Measurements from ENCODE around the gene LRRC4C. TPM values are rescaled to one million over a fixed set of nuclear protein-coding genes. Genes with fewer than 3 reads are reported as not detected.
A peak's percentile ranks its signal among the peaks of the same experiment; 100 is the strongest.

The LRRC4C gene
- total RNA-seq, 1 donor from 2014 or later: 5.5 TPM

DNA sequence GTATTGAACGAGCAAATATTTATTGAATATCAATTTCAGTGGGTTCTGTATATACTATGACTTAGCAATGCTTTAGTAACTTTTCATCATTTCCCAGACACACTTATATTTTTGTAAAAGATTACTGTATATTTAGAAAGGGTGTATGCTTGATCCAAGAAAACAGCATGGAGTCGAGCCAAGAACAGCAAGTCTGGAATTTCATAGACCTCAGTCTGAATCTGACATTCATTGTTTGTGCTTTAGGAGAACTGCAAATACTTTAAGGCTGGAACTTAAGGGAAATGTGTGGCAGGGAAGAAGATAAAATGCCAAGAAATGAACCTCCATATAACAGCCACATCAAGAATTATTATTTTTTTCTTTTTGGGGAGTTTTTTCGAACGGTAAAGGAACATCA lies 1156.8 kb downstream of the LRRC4C start:
- TF ChIP-seq, protein P1, sequence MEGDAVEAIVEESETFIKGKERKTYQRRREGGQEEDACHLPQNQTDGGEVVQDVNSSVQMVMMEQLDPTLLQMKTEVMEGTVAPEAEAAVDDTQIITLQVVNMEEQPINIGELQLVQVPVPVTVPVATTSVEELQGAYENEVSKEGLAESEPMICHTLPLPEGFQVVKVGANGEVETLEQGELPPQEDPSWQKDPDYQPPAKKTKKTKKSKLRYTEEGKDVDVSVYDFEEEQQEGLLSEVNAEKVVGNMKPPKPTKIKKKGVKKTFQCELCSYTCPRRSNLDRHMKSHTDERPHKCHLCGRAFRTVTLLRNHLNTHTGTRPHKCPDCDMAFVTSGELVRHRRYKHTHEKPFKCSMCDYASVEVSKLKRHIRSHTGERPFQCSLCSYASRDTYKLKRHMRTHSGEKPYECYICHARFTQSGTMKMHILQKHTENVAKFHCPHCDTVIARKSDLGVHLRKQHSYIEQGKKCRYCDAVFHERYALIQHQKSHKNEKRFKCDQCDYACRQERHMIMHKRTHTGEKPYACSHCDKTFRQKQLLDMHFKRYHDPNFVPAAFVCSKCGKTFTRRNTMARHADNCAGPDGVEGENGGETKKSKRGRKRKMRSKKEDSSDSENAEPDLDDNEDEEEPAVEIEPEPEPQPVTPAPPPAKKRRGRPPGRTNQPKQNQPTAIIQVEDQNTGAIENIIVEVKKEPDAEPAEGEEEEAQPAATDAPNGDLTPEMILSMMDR (conservative IDR thresholded peaks at IDR 0.05): no peak
- H3K36me3 Mint-ChIP-seq (ENCODE audit: low read depth): no peaks in the 10 kb centered on the region
- H3K27me3 Mint-ChIP-seq (ENCODE audit: low read depth): no peaks in the 10 kb centered on the region
- H3K4me3 Mint-ChIP-seq: no peak overlapping the region
- no peak overlapping the region for H3K27ac Mint-ChIP-seq (ENCODE audit: unreplicated experiment)
- H3K4me1 Mint-ChIP-seq: peaks cover 6% of the 10 kb centered on the region
- H3K9me3 Mint-ChIP-seq: peaks cover 4% of the 10 kb centered on the region
- DNase-seq (ENCODE audit: low read depth, low spot score): no peak

DNA sequence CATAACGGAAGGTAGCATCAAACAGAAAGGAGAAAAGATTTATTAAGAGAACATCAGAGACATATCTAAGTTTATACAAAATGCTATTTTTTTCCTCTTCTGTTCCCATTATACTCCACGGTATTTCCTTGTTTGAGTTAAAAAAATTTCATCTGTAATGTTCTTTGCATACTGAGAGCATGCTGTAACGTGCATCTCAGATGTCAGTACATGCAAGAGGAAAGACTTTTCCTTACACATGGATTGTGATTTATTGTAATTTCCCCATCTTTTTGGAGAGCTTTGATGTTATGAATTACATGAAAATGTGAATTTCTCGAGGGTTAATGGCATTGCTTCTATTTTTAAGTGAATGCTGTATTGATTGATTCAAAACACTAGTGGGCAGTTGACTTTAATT lies 1164.0 kb downstream of the LRRC4C start:
- peaks cover 32% of the 10 kb centered on the region for H3K4me1 Mint-ChIP-seq
- H3K36me3 Mint-ChIP-seq (ENCODE audit: low read depth): no peaks in the 10 kb centered on the region
- no peak overlapping the region for H3K4me3 Mint-ChIP-seq
- no peak for DNase-seq (ENCODE audit: low read depth, low spot score)
- TF ChIP-seq, protein P1 (conservative IDR thresholded peaks at IDR 0.05): no peak
- H3K27ac Mint-ChIP-seq (ENCODE audit: unreplicated experiment): no peak overlapping the region
- H3K27me3 Mint-ChIP-seq (ENCODE audit: low read depth): peaks cover 17% of the 10 kb centered on the region
- no peaks in the 10 kb centered on the region for H3K9me3 Mint-ChIP-seq

DNA sequence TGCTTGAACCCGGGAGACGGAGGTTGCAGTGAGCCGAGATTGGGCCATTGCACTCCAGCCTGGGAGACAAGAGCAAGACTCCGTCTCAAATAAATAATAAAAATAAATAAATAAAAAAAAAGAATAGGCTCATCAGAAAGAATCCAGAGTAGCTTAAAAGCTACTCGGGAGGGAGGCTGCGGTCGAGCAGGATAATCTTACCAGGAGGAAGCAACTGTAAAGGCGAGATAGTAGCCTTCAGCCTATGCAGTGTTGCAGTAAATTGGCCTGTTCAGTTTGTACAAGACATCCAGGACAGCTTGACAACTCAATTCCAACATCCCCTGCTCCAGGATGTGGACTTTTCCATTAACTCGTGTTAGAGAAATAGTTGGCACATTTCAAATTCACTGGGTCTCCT lies 1164.7 kb downstream of the LRRC4C start:
- H3K9me3 Mint-ChIP-seq: no peaks in the 10 kb centered on the region
- no peaks in the 10 kb centered on the region for H3K36me3 Mint-ChIP-seq (ENCODE audit: low read depth)
- peaks cover 39% of the 10 kb centered on the region for H3K4me1 Mint-ChIP-seq
- peaks cover 17% of the 10 kb centered on the region for H3K27me3 Mint-ChIP-seq (ENCODE audit: low read depth)
- H3K4me3 Mint-ChIP-seq: no peak overlapping the region
- DNase-seq (ENCODE audit: low read depth, low spot score): no peak
- TF ChIP-seq, protein P1 (conservative IDR thresholded peaks at IDR 0.05): no peak
- H3K27ac Mint-ChIP-seq (ENCODE audit: unreplicated experiment): no peak overlapping the region

DNA sequence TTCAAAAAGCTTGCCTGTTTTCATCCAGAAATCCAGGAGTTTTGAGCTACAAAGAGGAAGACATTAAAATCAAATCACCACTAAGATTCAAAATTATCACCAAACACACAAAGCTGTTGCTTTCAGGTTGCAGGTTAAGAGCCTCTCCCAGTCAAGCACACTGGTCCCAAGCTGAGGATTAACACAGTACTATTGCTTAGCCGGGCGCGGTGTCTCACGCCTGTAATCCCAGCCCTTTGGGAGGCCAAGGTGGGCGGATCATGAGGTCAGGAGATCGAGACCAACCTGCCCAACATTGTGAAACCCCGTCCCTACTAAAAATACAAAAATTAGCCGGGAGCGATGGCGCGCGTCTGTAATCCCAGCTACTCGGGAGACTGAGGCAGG lies 1165.1 kb downstream of the LRRC4C start:
- Mint-ChIP-seq H3K27ac (ENCODE audit: unreplicated experiment) (no peak overlapping the region), H3K27me3 (ENCODE audit: low read depth) (peaks cover 17% of the 10 kb centered on the region), H3K4me1 (peaks cover 41% of the 10 kb centered on the region), H3K36me3 (ENCODE audit: low read depth) (no peaks in the 10 kb centered on the region), H3K9me3 (no peaks in the 10 kb centered on the region), H3K4me3 (no peak overlapping the region)
- no peak for DNase-seq (ENCODE audit: low read depth, low spot score)
- TF ChIP-seq, protein P1 (conservative IDR thresholded peaks at IDR 0.05): no peak

DNA sequence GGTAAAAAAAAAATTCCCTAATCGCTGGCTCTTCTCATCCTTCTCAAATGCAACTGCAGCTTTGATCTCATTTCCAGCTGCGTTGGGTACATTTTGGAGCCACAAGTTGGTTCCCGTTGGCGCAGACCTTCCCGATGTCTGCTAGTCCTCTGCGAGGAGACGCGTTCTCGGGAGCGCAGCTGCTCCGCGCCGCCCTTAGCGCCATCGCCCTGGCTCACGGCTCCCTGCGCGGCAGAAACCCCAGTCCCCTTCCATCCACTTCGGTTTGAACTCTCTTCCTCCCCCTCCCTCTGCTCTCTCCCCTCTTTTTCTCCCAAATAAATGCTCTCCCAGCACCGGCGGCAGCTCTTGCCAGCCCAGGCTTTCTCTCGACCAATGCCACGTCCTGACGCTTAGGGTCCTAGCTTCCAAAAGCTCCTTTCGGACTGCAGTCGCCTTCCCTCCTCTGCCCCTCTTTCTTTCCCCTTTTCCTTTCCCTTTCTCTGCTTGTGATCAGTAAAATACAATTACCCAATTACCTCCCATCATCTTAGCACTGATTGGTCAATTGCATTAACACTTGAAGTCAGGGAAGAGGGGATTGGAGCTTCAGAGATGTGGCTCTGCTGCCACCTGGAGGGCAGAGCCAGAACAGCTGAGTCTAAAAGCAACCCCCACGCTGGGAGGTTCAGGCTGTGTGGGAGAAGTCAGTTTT lies 1165.7 kb downstream of the LRRC4C start:
- H3K36me3 Mint-ChIP-seq (ENCODE audit: low read depth): no peaks in the 10 kb centered on the region
- peak overlapping the region; percentile 94 for H3K4me3 Mint-ChIP-seq

More for the DNA sequence above, 1165.7 kb downstream of the LRRC4C start:
- Mint-ChIP-seq H3K4me1 (peaks cover 41% of the 10 kb centered on the region), H3K27me3 (ENCODE audit: low read depth) (peaks cover 17% of the 10 kb centered on the region), H3K27ac (ENCODE audit: unreplicated experiment) (peak overlapping the region; percentile 95), H3K9me3 (no peaks in the 10 kb centered on the region)
- TF ChIP-seq, protein P1 (conservative IDR thresholded peaks at IDR 0.05): peak; percentile 94
- peak; percentile 69 for DNase-seq (ENCODE audit: low read depth, low spot score)

Measured in neural crest cell (in vitro differentiated cells).